ENCODE measurements around the gene LINGO3.

DNA sequence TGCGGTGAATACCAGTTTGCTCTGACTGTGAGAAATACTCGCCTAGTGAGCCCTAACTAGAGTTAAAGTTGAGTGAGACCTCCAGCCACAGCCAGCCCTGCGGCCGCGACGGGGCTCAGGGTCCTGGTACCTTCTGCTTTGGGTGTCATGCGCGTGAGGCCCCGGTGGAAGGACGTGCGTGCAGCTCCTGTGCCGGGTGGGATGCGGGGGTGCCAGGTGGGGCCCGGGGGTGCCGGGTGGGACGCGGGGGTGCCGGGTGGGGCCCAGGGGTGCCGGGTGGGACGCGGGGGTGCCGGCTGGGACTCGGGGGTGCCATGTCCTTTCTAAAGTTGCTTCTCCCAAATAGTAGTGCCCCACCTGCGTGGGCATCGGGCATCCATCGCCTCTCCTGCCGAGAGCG, 43.6 kb upstream of the LINGO3 start:
- TF ChIP-seq, protein P1, sequence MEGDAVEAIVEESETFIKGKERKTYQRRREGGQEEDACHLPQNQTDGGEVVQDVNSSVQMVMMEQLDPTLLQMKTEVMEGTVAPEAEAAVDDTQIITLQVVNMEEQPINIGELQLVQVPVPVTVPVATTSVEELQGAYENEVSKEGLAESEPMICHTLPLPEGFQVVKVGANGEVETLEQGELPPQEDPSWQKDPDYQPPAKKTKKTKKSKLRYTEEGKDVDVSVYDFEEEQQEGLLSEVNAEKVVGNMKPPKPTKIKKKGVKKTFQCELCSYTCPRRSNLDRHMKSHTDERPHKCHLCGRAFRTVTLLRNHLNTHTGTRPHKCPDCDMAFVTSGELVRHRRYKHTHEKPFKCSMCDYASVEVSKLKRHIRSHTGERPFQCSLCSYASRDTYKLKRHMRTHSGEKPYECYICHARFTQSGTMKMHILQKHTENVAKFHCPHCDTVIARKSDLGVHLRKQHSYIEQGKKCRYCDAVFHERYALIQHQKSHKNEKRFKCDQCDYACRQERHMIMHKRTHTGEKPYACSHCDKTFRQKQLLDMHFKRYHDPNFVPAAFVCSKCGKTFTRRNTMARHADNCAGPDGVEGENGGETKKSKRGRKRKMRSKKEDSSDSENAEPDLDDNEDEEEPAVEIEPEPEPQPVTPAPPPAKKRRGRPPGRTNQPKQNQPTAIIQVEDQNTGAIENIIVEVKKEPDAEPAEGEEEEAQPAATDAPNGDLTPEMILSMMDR (IDR thresholded peaks at IDR 0.05) = no peak
- TF ChIP-seq POLR2A (IDR thresholded peaks at IDR 0.05) (no peak), POLR2AphosphoS5 (IDR thresholded peaks at IDR 0.05; ENCODE audit: insufficient read depth in 1 of 2, low read depth in 1 of 2) (no peak)
